Spleen (tissue), 11 donors: Measurements from ENCODE around the gene ZNF536. TPM values are rescaled to one million over a fixed set of nuclear protein-coding genes. Genes with fewer than 3 reads are reported as not detected.

Source experiments
- DNase-seq: peaks from one replicate; pipeline ENCODE4 v3.0.0-alpha.2; 2020
- H3K27ac ChIP-seq, 8 donors: fragments of 200-600 bp; sonication (generic) in 7 of 8; 1 replicate in 4 of 8; 2 replicates in 4 of 8; pipeline versions ENCODE4 v1.5.0 to v1.8.0; 2016 to 2021; ENCODE audit warnings: inconsistent platforms in 4 of 8, mild to moderate bottlenecking in 4 of 8, moderate library complexity in 1 of 8
- H3K27me3 ChIP-seq, 7 donors: fragments of 200-600 bp; sonication (generic) in 6 of 7; replicated peaks in 1 of 7; 1 replicate in 4 of 7; 2 replicates in 3 of 7; pipeline versions ENCODE4 v1.5.0 to v1.8.0; 2016 to 2021; ENCODE audit warnings: inconsistent platforms in 3 of 7, mild to moderate bottlenecking in 1 of 7
- H3K36me3 ChIP-seq, 6 donors: fragments of 200-600 bp; sonication (generic) in 5 of 6; 1 replicate in 4 of 6; 2 replicates in 2 of 6; pipeline versions ENCODE4 v1.5.0 to v1.8.0; 2016 to 2021; ENCODE audit warnings: inconsistent platforms in 2 of 6
- H3K4me1 ChIP-seq, 6 donors: fragments of 200-600 bp; sonication (generic) in 5 of 6; 1 replicate in 3 of 6; 2 replicates in 3 of 6; pipeline versions ENCODE4 v1.5.0 to v1.8.0; 2016 to 2021; ENCODE audit warnings: inconsistent platforms in 3 of 6
- H3K4me3 ChIP-seq, 8 donors: fragments of 200-600 bp; sonication (generic) in 7 of 8; 1 replicate in 4 of 8; 2 replicates in 4 of 8; pipeline versions ENCODE4 v1.5.0 to v1.8.0; 2016 to 2021; ENCODE audit warnings: inconsistent platforms in 4 of 8, mild to moderate bottlenecking in 4 of 8, moderate library complexity in 2 of 8
- H3K9me3 ChIP-seq, 8 donors: fragments of 200-600 bp; sonication (generic) in 7 of 8; 1 replicate in 4 of 8; 2 replicates in 4 of 8; pipeline versions ENCODE4 v1.5.0 to v1.8.0; 2016 to 2021; ENCODE audit warnings: inconsistent platforms in 4 of 8
- POLR2A ChIP-seq, 3 donors: fragments of 450-650 bp; IDR thresholded peaks; one replicate each; pipeline ENCODE4 v1.5.1; 2017; ENCODE audit warnings: antibody characterized with exemption in 3 of 3, mild to moderate bottlenecking in 1 of 3
- POLR2AphosphoS5 ChIP-seq, 3 donors: sonication (generic); formaldehyde crosslinking; IDR thresholded peaks; one replicate each; pipeline ENCODE4 v1.5.1; 2017; ENCODE audit warnings: antibody characterized with exemption in 3 of 3
- WGBS, 5 donors: extraction: QIAGEN DNeasy Blood & Tissue Kit in 3 of 5; methylation state at CpG; one replicate each; pipeline versions ENCODE4 v1.1.5 to v1.1.7; 2013 to 2018; 5-methylcytosine and 5-hydroxymethylcytosine counted together
- intact Hi-C: fragments of 100-400 bp; cut with DNase I; formaldehyde crosslinking; loops from one replicate; pipeline ENCODE4 v1.15.0; 2023; ENCODE audit warnings: low total_unique reads
- polyA plus RNA-seq, 3 donors: library from polyadenylated mRNA; stranded (reverse); fragments of 200-250 nt; gene quantifications; one replicate each; pipeline ENCODE4 v1.2.1, GENCODE V29; 2013
- total RNA-seq, 7 donors: library from RNA; depleted of rRNA in 3 of 7; stranded (reverse); fragments of >200 nt in 3 of 7; fragmentation: NEBNext Ultra II Directional in 4 of 7; extraction: Animal tissue kit (Norgen Biotek cat#: 25700) in 4 of 7; gene quantifications; one replicate each; pipeline versions ENCODE4 v1.1.0 to v1.2.1, GENCODE V29; 2016 to 2021
- TF ChIP-seq, protein P1 (sequence below), 11 experiments: fragments of 200-600 bp in 7 of 11; fragments of 450-650 bp in 4 of 11; sonication (generic) in 4 of 11; IDR thresholded peaks in 8 of 11; conservative IDR thresholded peaks in 3 of 11; 1 replicate in 7 of 11; 2 replicates in 4 of 11; pipeline versions ENCODE4 v1.4.0 to v1.8.0; 2016 to 2021; ENCODE audit warnings: antibody characterized with exemption in 11 of 11, inconsistent platforms in 4 of 11, mild to moderate bottlenecking in 1 of 11
- donor health status: healthy with polysubstance abuse.
- donor health status: DM: no; HTN: no; CAD: no; lungs with moderate emphysema.
- donor health status: DM: no; HTN: no; CAD: no.
- donor health status: Bipolar disorder and iron deficiency.
- donor health status: healthy.
- donor health status: DM: no; HTN: no; CAD: no.
- donor health status: DM: yes; HTN: yes; CAD: no.

Gene ZNF536
- total and polyA plus RNA-seq, 10 donors = 0.13 to 4.1 (median 2.1) TPM

DNA sequence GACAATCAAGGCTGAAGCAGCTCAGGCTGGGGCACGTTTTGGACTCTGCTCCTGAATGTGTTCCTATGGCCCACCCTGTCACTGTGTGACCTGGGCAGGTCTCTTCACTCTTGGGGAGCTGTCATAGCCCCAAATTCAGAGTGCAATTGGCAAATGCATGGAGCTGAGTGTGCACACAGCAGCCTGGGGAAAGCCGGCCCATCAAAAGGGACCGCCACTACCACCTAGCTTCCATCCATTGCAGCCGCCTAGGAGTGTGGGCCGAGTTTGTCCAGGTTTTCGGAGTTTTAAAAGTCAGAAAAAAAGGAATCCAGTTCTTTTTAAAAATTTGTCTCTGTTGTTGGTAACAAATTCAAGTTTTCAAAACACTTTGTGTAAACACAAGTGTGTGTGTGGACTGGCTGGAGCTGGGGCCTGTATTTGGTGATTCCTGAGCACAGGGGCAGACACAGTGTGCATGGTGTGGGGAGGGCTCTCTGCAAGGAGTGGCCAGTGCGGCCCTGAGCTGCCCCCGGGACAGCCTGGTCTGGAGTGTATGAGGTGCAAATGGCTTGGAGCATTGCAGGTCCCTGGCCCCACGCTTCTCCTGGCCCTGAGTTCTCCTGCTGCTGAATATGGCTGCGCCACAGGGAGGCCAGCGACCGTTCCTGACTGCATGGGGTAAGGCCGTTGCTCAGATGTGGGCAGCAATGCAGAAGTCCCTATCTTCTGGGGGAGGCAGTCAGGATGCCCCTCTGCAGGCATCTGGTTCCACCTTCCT lies 13.2 kb upstream of the ZNF536 start:
- 66 to 76% (median 70%) methylated on average over 12 to 13 of the region's 13 CpGs for WGBS, 5 donors
- no peaks in the 10 kb centered on the region for H3K36me3 ChIP-seq
- H3K4me1 ChIP-seq = peaks cover 0 to 16% (median 9%) of the 10 kb centered on the region in 6 donors
- no peaks in the 10 kb centered on the region for H3K9me3 ChIP-seq
- H3K27ac ChIP-seq = no peak overlapping the region
- H3K4me3 ChIP-seq = no peak overlapping the region
- no peak for DNase-seq
- TF ChIP-seq, protein P1, sequence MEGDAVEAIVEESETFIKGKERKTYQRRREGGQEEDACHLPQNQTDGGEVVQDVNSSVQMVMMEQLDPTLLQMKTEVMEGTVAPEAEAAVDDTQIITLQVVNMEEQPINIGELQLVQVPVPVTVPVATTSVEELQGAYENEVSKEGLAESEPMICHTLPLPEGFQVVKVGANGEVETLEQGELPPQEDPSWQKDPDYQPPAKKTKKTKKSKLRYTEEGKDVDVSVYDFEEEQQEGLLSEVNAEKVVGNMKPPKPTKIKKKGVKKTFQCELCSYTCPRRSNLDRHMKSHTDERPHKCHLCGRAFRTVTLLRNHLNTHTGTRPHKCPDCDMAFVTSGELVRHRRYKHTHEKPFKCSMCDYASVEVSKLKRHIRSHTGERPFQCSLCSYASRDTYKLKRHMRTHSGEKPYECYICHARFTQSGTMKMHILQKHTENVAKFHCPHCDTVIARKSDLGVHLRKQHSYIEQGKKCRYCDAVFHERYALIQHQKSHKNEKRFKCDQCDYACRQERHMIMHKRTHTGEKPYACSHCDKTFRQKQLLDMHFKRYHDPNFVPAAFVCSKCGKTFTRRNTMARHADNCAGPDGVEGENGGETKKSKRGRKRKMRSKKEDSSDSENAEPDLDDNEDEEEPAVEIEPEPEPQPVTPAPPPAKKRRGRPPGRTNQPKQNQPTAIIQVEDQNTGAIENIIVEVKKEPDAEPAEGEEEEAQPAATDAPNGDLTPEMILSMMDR (IDR thresholded peaks at IDR 0.05 in 8 of 11, conservative IDR thresholded peaks at IDR 0.05 in 3 of 11) = no peak
- TF ChIP-seq POLR2AphosphoS5 (IDR thresholded peaks at IDR 0.05) (no peak), POLR2A (IDR thresholded peaks at IDR 0.05) (no peak)
- peaks cover 0 to 37% (median 0%) of the 10 kb centered on the region in 7 donors for H3K27me3 ChIP-seq
- intact Hi-C loops = no loop called here

DNA sequence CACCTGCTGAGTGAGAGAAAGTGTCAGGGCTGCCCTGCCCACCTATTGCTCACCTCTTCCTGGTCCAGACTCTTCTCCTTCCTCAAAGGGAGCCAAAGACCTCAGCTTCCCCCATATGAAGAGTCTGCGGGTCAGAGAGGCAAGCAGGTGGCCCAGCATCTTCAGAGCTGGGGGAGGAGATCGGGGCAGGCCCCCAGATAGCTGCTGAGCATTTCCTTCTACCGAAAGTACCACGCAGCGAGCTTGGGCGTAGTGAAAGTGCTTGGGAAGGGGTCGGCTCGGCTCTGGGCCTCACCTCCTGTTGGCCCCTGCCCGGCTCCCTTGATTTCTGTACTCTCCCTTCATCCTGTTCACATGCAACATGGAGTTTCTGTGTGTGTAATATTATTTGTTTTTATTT lies 12.2 kb upstream of the ZNF536 start:
- 57 to 69% (median 64%) methylated on average over 9 of the region's 9 CpGs for WGBS, 5 donors
- no peaks in the 10 kb centered on the region for H3K9me3 ChIP-seq
- H3K27ac ChIP-seq = peak overlapping the region in 2 of 8 donors; percentile 7 to 71
- DNase-seq = no peak
- H3K27me3 ChIP-seq = peaks cover 0 to 42% (median 0%) of the 10 kb centered on the region in 7 donors
- H3K36me3 ChIP-seq = no peaks in the 10 kb centered on the region
- intact Hi-C loops = no loop called here
- no peak overlapping the region for H3K4me3 ChIP-seq
- peaks cover 0 to 16% (median 9%) of the 10 kb centered on the region in 6 donors for H3K4me1 ChIP-seq
- no peak for TF ChIP-seq POLR2A (IDR thresholded peaks at IDR 0.05)
- TF ChIP-seq POLR2AphosphoS5 (IDR thresholded peaks at IDR 0.05) = no peak
- TF ChIP-seq, protein P1 (IDR thresholded peaks at IDR 0.05 in 8 of 11, conservative IDR thresholded peaks at IDR 0.05 in 3 of 11) = no peak

DNA sequence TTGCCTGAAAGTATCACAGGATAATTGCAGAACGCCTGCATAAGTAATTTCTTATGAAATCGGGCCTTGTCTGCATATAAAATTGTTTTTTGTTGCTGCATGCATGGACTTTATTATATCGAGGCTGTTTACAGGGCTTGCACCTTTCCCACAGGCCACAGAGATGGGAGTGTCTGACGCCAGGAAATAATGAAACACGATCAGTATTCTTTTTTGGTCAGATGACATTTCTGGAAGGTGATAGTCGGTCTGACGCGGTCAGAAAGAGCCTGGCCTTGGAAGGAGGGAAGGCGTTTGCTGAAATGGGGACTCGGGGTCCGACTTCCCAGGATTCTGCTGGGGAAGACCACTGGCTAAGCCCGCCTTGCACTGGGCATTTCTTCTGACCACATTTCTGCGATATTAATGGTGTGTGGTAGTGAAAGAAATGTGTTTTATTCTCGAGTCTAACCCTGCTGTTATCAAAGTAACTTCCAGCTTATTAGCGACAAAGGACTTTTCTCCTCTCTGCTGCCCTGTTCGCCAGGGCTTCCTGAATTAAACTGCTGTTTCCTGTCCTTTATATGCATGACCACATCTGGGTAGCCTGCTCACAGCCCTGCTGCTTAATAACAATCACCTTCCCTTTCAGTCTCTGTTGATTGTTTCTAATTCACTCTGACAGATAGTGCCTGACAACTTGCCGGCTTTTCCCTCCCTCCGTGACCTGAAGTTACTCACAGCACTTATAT lies 11.6 kb upstream of the ZNF536 start:
- intact Hi-C loops = no loop called here
- 17 to 33% (median 21%) methylated on average over 18 of the region's 18 CpGs for WGBS, 5 donors
- TF ChIP-seq POLR2AphosphoS5 (IDR thresholded peaks at IDR 0.05) = peak in 1 of 3 donors; percentile 22
- TF ChIP-seq, protein P1 (IDR thresholded peaks at IDR 0.05 in 8 of 11, conservative IDR thresholded peaks at IDR 0.05 in 3 of 11) = no peak
- Histone ChIP-seq H3K27ac (peak overlapping the region in 6 of 8 donors; percentile 19 to 71 (median 44)), H3K36me3 (no peaks in the 10 kb centered on the region), H3K9me3 (no peaks in the 10 kb centered on the region), H3K4me3 (peak overlapping the region in 2 of 8 donors; percentile 10 to 18), H3K27me3 (peaks cover 0 to 42% (median 0%) of the 10 kb centered on the region in 7 donors), H3K4me1 (peaks cover 0 to 16% (median 9%) of the 10 kb centered on the region in 6 donors)
- DNase-seq = no peak

DNA sequence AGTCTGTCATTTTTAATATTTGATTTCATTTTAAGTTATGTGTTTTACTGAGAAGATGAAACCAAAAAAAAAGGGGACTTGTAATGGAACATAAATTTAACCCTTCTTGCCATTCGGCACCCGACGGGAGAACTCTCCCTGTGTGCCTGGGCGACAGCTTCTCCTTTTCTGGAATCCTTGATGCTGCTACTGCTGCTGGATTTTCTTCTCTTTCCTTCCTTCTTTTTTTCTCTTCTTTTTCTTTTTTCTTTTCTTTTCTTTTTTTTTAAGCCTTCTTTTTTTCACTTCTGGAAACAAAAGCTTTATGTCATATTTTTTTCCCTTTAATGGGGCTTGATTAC lies 11.1 kb upstream of the ZNF536 start:
- no peak for DNase-seq
- peaks cover 0 to 16% (median 9%) of the 10 kb centered on the region in 6 donors for H3K4me1 ChIP-seq
- whole genome bisulfite sequencing, 5 donors = 16 to 30% (median 24%) methylated on average over 4 of the region's 4 CpGs
- H3K4me3 ChIP-seq = peak overlapping the region in 1 of 8 donors; percentile 18
- no peaks in the 10 kb centered on the region for H3K36me3 ChIP-seq
- TF ChIP-seq POLR2AphosphoS5 (IDR thresholded peaks at IDR 0.05) (no peak), POLR2A (IDR thresholded peaks at IDR 0.05) (no peak)
- TF ChIP-seq, protein P1 (IDR thresholded peaks at IDR 0.05 in 8 of 11, conservative IDR thresholded peaks at IDR 0.05 in 3 of 11) = no peak
- H3K27ac ChIP-seq = peak overlapping the region in 5 of 8 donors; percentile 22 to 71 (median 45)
- H3K27me3 ChIP-seq = peaks cover 0 to 42% (median 0%) of the 10 kb centered on the region in 7 donors
- no peaks in the 10 kb centered on the region for H3K9me3 ChIP-seq
- intact Hi-C loops = no loop called here
